HuH-7.5 (cell line): ENCODE measurements around the gene WWC2.
"Not testable (repeated sequence)": the region's sequence is repeated elsewhere in the genome, so short reads cannot be mapped to it uniquely, and the experiment has no call there.

Experiments used
- DNase-seq: peaks from one replicate; pipeline ENCODE4 v3.0.0; 2011; ENCODE audit warnings: low spot score

The WWC2 gene

GRCh38 chr4:183100827-183101226 is 1.8 kb downstream of the WWC2 start:
- no peak for DNase-seq

GRCh38 chr4:183101956-183102480 is 3.0 kb downstream of the WWC2 start:
- no peak for DNase-seq

GRCh38 chr4:183105092-183105491 is 6.0 kb downstream of the WWC2 start:
- no peak for DNase-seq

- DNase-seq = no peak
These were observed 7.8 kb downstream of the WWC2 start for GRCh38 chr4:183106839-183107238.

- DNase-seq = no peak
These were observed 8.9 kb downstream of the WWC2 start for GRCh38 chr4:183107891-183108459.

- no peak for DNase-seq
These were observed 11.2 kb downstream of the WWC2 start for GRCh38 chr4:183110244-183110643.

GRCh38 chr4:183111452-183111885 is 12.4 kb downstream of the WWC2 start:
- DNase-seq = no peak

GRCh38 chr4:183118141-183118540 is 19.1 kb downstream of the WWC2 start:
- no peak for DNase-seq

GRCh38 chr4:183118585-183118984 is 19.5 kb downstream of the WWC2 start:
- no peak for DNase-seq

- DNase-seq = not testable (repeated sequence)
These were observed 22.6 kb downstream of the WWC2 start for GRCh38 chr4:183121660-183122059.

GRCh38 chr4:183124228-183124627 is 25.2 kb downstream of the WWC2 start:
- DNase-seq = no peak

- no peak for DNase-seq
These were observed 25.8 kb downstream of the WWC2 start for GRCh38 chr4:183124865-183125264.

GRCh38 chr4:183129125-183129524 is 30.1 kb downstream of the WWC2 start:
- no peak for DNase-seq

- DNase-seq = no peak
These were observed 30.6 kb downstream of the WWC2 start for GRCh38 chr4:183129675-183130074.

GRCh38 chr4:183130328-183131155 is 31.5 kb downstream of the WWC2 start:
- DNase-seq = no peak

GRCh38 chr4:183132081-183132480 is 33.0 kb downstream of the WWC2 start:
- no peak for DNase-seq

- no peak for DNase-seq
These were observed 33.8 kb downstream of the WWC2 start for GRCh38 chr4:183132865-183133264.

- no peak for DNase-seq
These were observed 37.8 kb downstream of the WWC2 start for GRCh38 chr4:183136855-183137254.

GRCh38 chr4:183139058-183139750 is 40.1 kb downstream of the WWC2 start:
- no peak for DNase-seq

- no peak for DNase-seq
These were observed 41.0 kb downstream of the WWC2 start for GRCh38 chr4:183139972-183140570.

GRCh38 chr4:183140911-183141320 is 41.9 kb downstream of the WWC2 start:
- no peak for DNase-seq

- DNase-seq = no peak
These were observed 42.9 kb downstream of the WWC2 start for GRCh38 chr4:183141997-183142396.
